Ovary (tissue), 3 donors: ENCODE results near the gene GAREM1.

ENCODE experiments used
- POLR2A ChIP-seq: fragments of 450-650 bp; IDR thresholded peaks from one replicate; pipeline ENCODE4 v1.6.1; 2017; ENCODE audit warnings: antibody characterized with exemption, mild to moderate bottlenecking, moderate library complexity
- TF ChIP-seq, protein P1 (sequence below), 3 donors: fragments of 450-650 bp in 2 of 3; fragments of 200-600 bp in 1 of 3; IDR thresholded peaks; one replicate each; pipeline versions ENCODE4 v1.5.1 to v1.8.0; 2016 to 2022; ENCODE audit warnings: antibody characterized with exemption in 3 of 3, mild to moderate bottlenecking in 1 of 3
- donor health status: DM: no; HTN: no; CAD: no.

- TF ChIP-seq, protein P1, sequence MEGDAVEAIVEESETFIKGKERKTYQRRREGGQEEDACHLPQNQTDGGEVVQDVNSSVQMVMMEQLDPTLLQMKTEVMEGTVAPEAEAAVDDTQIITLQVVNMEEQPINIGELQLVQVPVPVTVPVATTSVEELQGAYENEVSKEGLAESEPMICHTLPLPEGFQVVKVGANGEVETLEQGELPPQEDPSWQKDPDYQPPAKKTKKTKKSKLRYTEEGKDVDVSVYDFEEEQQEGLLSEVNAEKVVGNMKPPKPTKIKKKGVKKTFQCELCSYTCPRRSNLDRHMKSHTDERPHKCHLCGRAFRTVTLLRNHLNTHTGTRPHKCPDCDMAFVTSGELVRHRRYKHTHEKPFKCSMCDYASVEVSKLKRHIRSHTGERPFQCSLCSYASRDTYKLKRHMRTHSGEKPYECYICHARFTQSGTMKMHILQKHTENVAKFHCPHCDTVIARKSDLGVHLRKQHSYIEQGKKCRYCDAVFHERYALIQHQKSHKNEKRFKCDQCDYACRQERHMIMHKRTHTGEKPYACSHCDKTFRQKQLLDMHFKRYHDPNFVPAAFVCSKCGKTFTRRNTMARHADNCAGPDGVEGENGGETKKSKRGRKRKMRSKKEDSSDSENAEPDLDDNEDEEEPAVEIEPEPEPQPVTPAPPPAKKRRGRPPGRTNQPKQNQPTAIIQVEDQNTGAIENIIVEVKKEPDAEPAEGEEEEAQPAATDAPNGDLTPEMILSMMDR (IDR thresholded peaks at IDR 0.05), result no peak
- TF ChIP-seq POLR2A, result no peak
These were observed 16.1 kb downstream of the GAREM1 start for GRCh38 chr18:32454593-32454992.
